Measurements from ENCODE around the gene BAIAP3.

- TF ChIP-seq CTCF (IDR thresholded peaks at IDR 0.05; ENCODE audit: extremely low read depth in 1 of 2, insufficient read depth in 1 of 2, low read depth in 1 of 2, low read length in 2 of 2): no peak
- no peak for TF ChIP-seq POLR2A (IDR thresholded peaks at IDR 0.05; ENCODE audit: low read depth, low read length)
- TF ChIP-seq MYC (IDR thresholded peaks at IDR 0.05; ENCODE audit: low read depth, low read length): no peak
- no peak for TF ChIP-seq POLR2AphosphoS5 (IDR thresholded peaks at IDR 0.05; ENCODE audit: insufficient read depth, low read depth, low read length)
- no peak for TF ChIP-seq MAX (IDR thresholded peaks at IDR 0.05; ENCODE audit: insufficient read depth, insufficient read length)
- TF ChIP-seq JUN (IDR thresholded peaks at IDR 0.05; ENCODE audit: borderline replicate concordance, insufficient read depth, insufficient read length, low read depth): no peak
- TF ChIP-seq EZH2 (IDR thresholded peaks at IDR 0.05; ENCODE audit: borderline replicate concordance, low read depth, low read length, severe bottlenecking): peak; percentile 73
- no peak for TF ChIP-seq FOS (IDR thresholded peaks at IDR 0.05; ENCODE audit: borderline replicate concordance, insufficient read depth, low read length)
These were observed 762 bp upstream of the BAIAP3 start for GRCh38 chr16:1332618-1333148.
